Measurements from ENCODE around the gene CTNNA3. TPM values are rescaled to one million over a fixed set of nuclear protein-coding genes. Genes with fewer than 3 reads are reported as not detected.

The CTNNA3 gene
- total RNA-seq, 2 donors from 2014 or later: 0.37 to 1.1 TPM

- H3K4me1 ChIP-seq: no peaks in the 10 kb centered on the region
- TF ChIP-seq, protein P1, sequence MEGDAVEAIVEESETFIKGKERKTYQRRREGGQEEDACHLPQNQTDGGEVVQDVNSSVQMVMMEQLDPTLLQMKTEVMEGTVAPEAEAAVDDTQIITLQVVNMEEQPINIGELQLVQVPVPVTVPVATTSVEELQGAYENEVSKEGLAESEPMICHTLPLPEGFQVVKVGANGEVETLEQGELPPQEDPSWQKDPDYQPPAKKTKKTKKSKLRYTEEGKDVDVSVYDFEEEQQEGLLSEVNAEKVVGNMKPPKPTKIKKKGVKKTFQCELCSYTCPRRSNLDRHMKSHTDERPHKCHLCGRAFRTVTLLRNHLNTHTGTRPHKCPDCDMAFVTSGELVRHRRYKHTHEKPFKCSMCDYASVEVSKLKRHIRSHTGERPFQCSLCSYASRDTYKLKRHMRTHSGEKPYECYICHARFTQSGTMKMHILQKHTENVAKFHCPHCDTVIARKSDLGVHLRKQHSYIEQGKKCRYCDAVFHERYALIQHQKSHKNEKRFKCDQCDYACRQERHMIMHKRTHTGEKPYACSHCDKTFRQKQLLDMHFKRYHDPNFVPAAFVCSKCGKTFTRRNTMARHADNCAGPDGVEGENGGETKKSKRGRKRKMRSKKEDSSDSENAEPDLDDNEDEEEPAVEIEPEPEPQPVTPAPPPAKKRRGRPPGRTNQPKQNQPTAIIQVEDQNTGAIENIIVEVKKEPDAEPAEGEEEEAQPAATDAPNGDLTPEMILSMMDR (IDR thresholded peaks at IDR 0.05): no peak
- DNase-seq: no peak
- intact Hi-C loops (cut with DNase I): no loop called here
- H3K36me3 ChIP-seq: no peaks in the 10 kb centered on the region
- H3K9me3 ChIP-seq: no peaks in the 10 kb centered on the region
- H3K27ac ChIP-seq: no peak overlapping the region
- H3K27me3 ChIP-seq: no peaks in the 10 kb centered on the region
- no peak overlapping the region for H3K4me3 ChIP-seq
- H3K9ac ChIP-seq (ENCODE audit: low read depth in 2 of 2, low read length in 2 of 2): no peak overlapping the region
Measured at GRCh38 chr10:66394342-66395063, 1301.5 kb downstream of the CTNNA3 start.

- Histone ChIP-seq H3K4me3 (no peak overlapping the region), H3K4me1 (no peaks in the 10 kb centered on the region), H3K9me3 (no peaks in the 10 kb centered on the region), H3K27ac (no peak overlapping the region), H3K36me3 (no peaks in the 10 kb centered on the region), H3K9ac (ENCODE audit: low read depth in 2 of 2, low read length in 2 of 2) (no peak overlapping the region), H3K27me3 (no peaks in the 10 kb centered on the region)
- intact Hi-C loops (cut with DNase I): no loop called here
- TF ChIP-seq, protein P1 (IDR thresholded peaks at IDR 0.05): no peak
- no peak for DNase-seq
Measured at GRCh38 chr10:66390926-66391325, 1305.1 kb downstream of the CTNNA3 start.

DNA sequence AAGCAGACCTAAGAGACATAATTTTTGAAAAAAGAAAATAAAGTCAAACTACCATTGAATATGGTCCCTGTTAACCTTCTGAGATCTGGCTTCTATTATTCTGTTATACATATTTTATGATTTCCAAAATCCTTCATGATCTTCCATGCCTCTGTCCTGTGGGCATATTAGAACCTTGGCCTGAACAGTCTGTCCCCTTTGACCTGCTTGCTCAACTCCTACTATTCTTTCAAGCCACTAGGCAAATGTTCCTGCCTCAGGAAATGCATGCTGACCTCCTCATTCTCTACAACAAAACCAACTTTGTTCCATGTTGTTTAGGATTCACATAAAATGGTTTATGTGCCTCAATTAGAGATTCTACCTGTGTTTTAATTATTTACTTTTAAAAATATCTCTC is 1315.0 kb downstream of the CTNNA3 start:
- Histone ChIP-seq H3K4me1 (no peaks in the 10 kb centered on the region), H3K36me3 (no peaks in the 10 kb centered on the region), H3K9me3 (no peaks in the 10 kb centered on the region), H3K27ac (no peak overlapping the region), H3K4me3 (no peak overlapping the region), H3K9ac (ENCODE audit: low read depth in 2 of 2, low read length in 2 of 2) (no peak overlapping the region), H3K27me3 (no peaks in the 10 kb centered on the region)
- DNase-seq: no peak
- TF ChIP-seq, protein P1 (IDR thresholded peaks at IDR 0.05): no peak
- intact Hi-C loops (cut with DNase I): no loop called here

- H3K27ac ChIP-seq: no peak overlapping the region
- no peaks in the 10 kb centered on the region for H3K27me3 ChIP-seq
- DNase-seq: no peak
- no peaks in the 10 kb centered on the region for H3K36me3 ChIP-seq
- no peaks in the 10 kb centered on the region for H3K4me1 ChIP-seq
- no peak overlapping the region for H3K9ac ChIP-seq (ENCODE audit: low read depth in 2 of 2, low read length in 2 of 2)
- TF ChIP-seq, protein P1 (IDR thresholded peaks at IDR 0.05): no peak
- H3K4me3 ChIP-seq: no peak overlapping the region
- intact Hi-C loops (cut with DNase I): no loop called here
- no peaks in the 10 kb centered on the region for H3K9me3 ChIP-seq
Measured at GRCh38 chr10:66378117-66378876, 1317.7 kb downstream of the CTNNA3 start.

GRCh38 chr10:66368146-66368545 is 1327.8 kb downstream of the CTNNA3 start:
- intact Hi-C loops (cut with DNase I): no loop called here
- no peak overlapping the region for H3K4me3 ChIP-seq
- TF ChIP-seq, protein P1 (IDR thresholded peaks at IDR 0.05): no peak
- H3K9ac ChIP-seq (ENCODE audit: low read depth in 2 of 2, low read length in 2 of 2): no peak overlapping the region
- no peak for DNase-seq
- H3K4me1 ChIP-seq: no peaks in the 10 kb centered on the region
- no peak overlapping the region for H3K27ac ChIP-seq
- H3K9me3 ChIP-seq: no peaks in the 10 kb centered on the region
- no peaks in the 10 kb centered on the region for H3K27me3 ChIP-seq
- H3K36me3 ChIP-seq: no peaks in the 10 kb centered on the region

All from colonic mucosa (tissue), 4 donors.